WTC11 (cell line): Measurements from ENCODE around the gene TEX13D. TPM values are rescaled to one million over a fixed set of nuclear protein-coding genes. Genes with fewer than 3 reads are reported as not detected.

ENCODE experiments used
- ATAC-seq: fragments of 200-7000 bp; cut with Tn5 transposase; 2 replicates; pipeline ENCODE4 v1.10.0; 2021; ENCODE audit warnings: mild to moderate bottlenecking, moderate library complexity
- CTCF ChIA-PET: fragments of 300-600 bp; sonication (Branson Sonifier 250); formaldehyde crosslinking; loops from one replicate; lab custom pipeline; 2021; ENCODE audit warnings: antibody characterized with exemption; lab: Charles Lee
- POLR2A ChIA-PET: fragments of 350-600 bp; sonication (Branson Sonifier 250); formaldehyde crosslinking; loops from one replicate; lab custom pipeline; 2021; ENCODE audit warnings: antibody characterized with exemption; lab: Charles Lee
- DNase-seq: peaks from one replicate; pipeline ENCODE4 v3.0.0; 2021; ENCODE audit warnings: low spot score
- H3K27ac Mint-ChIP-seq: 2 replicates; pipeline ENCODE4 v1.8.0; 2021; ENCODE audit warnings: mixed read lengths
- H3K27me3 Mint-ChIP-seq: 2 replicates; pipeline ENCODE4 v1.8.0; 2021; ENCODE audit warnings: low read depth, mild to moderate bottlenecking, moderate library complexity, mixed read lengths
- H3K36me3 Mint-ChIP-seq: 2 replicates; pipeline ENCODE4 v1.8.0; 2021; ENCODE audit warnings: mixed read lengths
- H3K4me1 Mint-ChIP-seq: 2 replicates; pipeline ENCODE4 v1.8.0; 2022; ENCODE audit warnings: mixed read lengths
- H3K4me3 Mint-ChIP-seq: 2 replicates; pipeline ENCODE4 v1.8.0; 2021; ENCODE audit warnings: mild to moderate bottlenecking, moderate library complexity, mixed read lengths
- H3K9me3 Mint-ChIP-seq: 2 replicates; pipeline ENCODE4 v1.8.0; 2021; ENCODE audit warnings: mixed read lengths
- CBFB ChIP-seq: sonication (generic); formaldehyde crosslinking; IDR thresholded peaks from 2 replicates; pipeline ENCODE4 v1.8.1; 2022; ENCODE audit warnings: mild to moderate bottlenecking, low read depth, missing genetic modification reagents
- CTCF ChIP-seq: fragments of 200-600 bp; IDR thresholded peaks from 2 replicates; pipeline ENCODE4 v1.8.0; 2022; ENCODE audit warnings: antibody characterized with exemption
- E2F1 ChIP-seq: sonication (generic); formaldehyde crosslinking; IDR thresholded peaks from 2 replicates; pipeline ENCODE4 v1.8.0; 2022; ENCODE audit warnings: mild to moderate bottlenecking, missing genetic modification reagents
- E2F5 ChIP-seq: sonication (generic); formaldehyde crosslinking; IDR thresholded peaks from 2 replicates; pipeline ENCODE4 v1.8.1; 2022; ENCODE audit warnings: mild to moderate bottlenecking, moderate library complexity, missing genetic modification reagents
- ELF4 ChIP-seq: sonication (generic); formaldehyde crosslinking; IDR thresholded peaks from 2 replicates; pipeline ENCODE4 v1.8.1; 2022; ENCODE audit warnings: low read depth, mild to moderate bottlenecking, moderate library complexity, missing genetic modification reagents
- EMX1 ChIP-seq: fragments of 250-450 bp; sonication (Bioruptor Pico); IDR thresholded peaks from 2 replicates; pipeline ENCODE4 v1.8.0; 2021; ENCODE audit warnings: mild to moderate bottlenecking
- HMGXB4 ChIP-seq: sonication (generic); formaldehyde crosslinking; IDR thresholded peaks from 2 replicates; pipeline ENCODE4 v1.8.1; 2023; ENCODE audit warnings: mild to moderate bottlenecking, moderate library complexity, missing genetic modification reagents
- JUN ChIP-seq: sonication (generic); formaldehyde crosslinking; IDR thresholded peaks from 2 replicates; pipeline ENCODE4 v1.8.0; 2023; ENCODE audit warnings: mild to moderate bottlenecking, missing genetic modification reagents
- OVOL2 ChIP-seq: fragments of 250-450 bp; sonication (Bioruptor Pico); IDR thresholded peaks from 2 replicates; pipeline ENCODE4 v1.9.0; 2021; ENCODE audit warnings: mild to moderate bottlenecking, borderline replicate concordance
- SMAD3 ChIP-seq: sonication (generic); formaldehyde crosslinking; IDR thresholded peaks from 2 replicates; pipeline ENCODE4 v1.8.0; 2022; ENCODE audit warnings: missing genetic modification reagents, mild to moderate bottlenecking, borderline replicate concordance
- USF2 ChIP-seq: sonication (generic); formaldehyde crosslinking; IDR thresholded peaks from 2 replicates; pipeline ENCODE4 v1.8.1; 2023; ENCODE audit warnings: mild to moderate bottlenecking, missing genetic modification reagents, moderate library complexity
- ZNF121 ChIP-seq: sonication (generic); formaldehyde crosslinking; IDR thresholded peaks from 2 replicates; pipeline ENCODE4 v1.8.0; 2023; ENCODE audit warnings: missing genetic modification reagents
- ZNF232 ChIP-seq: sonication (generic); formaldehyde crosslinking; IDR thresholded peaks from 2 replicates; pipeline ENCODE4 v1.8.0; 2022; ENCODE audit warnings: mild to moderate bottlenecking, missing genetic modification reagents
- ZNF396 ChIP-seq: fragments of 250-450 bp; sonication (Bioruptor Pico); IDR thresholded peaks from 2 replicates; pipeline ENCODE4 v1.8.0; 2021; ENCODE audit warnings: mild to moderate bottlenecking, moderate library complexity, borderline replicate concordance
- ZNF416 ChIP-seq: fragments of 250-450 bp; sonication (Bioruptor Pico); IDR thresholded peaks from 2 replicates; pipeline ENCODE4 v1.9.0; 2021; ENCODE audit warnings: mild to moderate bottlenecking, inconsistent platforms
- ZNF423 ChIP-seq: fragments of 250-450 bp; sonication (Bioruptor Pico); IDR thresholded peaks from 2 replicates; pipeline ENCODE4 v2.1.2; 2022; ENCODE audit warnings: mild to moderate bottlenecking, moderate library complexity
- ZNF425 ChIP-seq: fragments of 250-450 bp; sonication (Bioruptor Pico); conservative IDR thresholded peaks from 2 replicates; pipeline ENCODE4 v1.9.0; 2021; ENCODE audit warnings: mild to moderate bottlenecking
- ZNF512 ChIP-seq: sonication (generic); formaldehyde crosslinking; IDR thresholded peaks from 2 replicates; pipeline ENCODE4 v1.8.1; 2022; ENCODE audit warnings: missing genetic modification reagents, borderline replicate concordance
- ZNF532 ChIP-seq: fragments of 250-450 bp; sonication (Bioruptor Pico); IDR thresholded peaks from 2 replicates; pipeline ENCODE4 v1.9.0; 2021; ENCODE audit warnings: mild to moderate bottlenecking, borderline replicate concordance
- total RNA-seq: library from RNA; stranded (reverse); gene quantifications from 3 replicates; pipeline ENCODE4 v1.2.3, GENCODE V29; 2021

The TEX13D gene
- total RNA-seq, 1 experiment from 2014 or later = not detected

- no peak overlapping the region for H3K27ac Mint-ChIP-seq
- DNase-seq = no peak
- TF ChIP-seq E2F5 (CRISPR knock-in tag) (no peak), E2F1 (CRISPR knock-in tag) (no peak), EMX1 (CRISPR knock-in tag) (no peak), ELF4 (no peak), ZNF416 (CRISPR knock-in tag) (no peak), JUN (CRISPR knock-in tag) (no peak), ZNF121 (CRISPR knock-in tag) (no peak), ZNF396 (CRISPR knock-in tag) (no peak), HMGXB4 (no peak), CTCF (no peak)
- no peaks in the 10 kb centered on the region for H3K4me1 Mint-ChIP-seq
- ChIA-PET POLR2A (no interaction called here), CTCF (no interaction called here)
- no peak overlapping the region for H3K4me3 Mint-ChIP-seq
- ATAC-seq = no peak
- H3K27me3 Mint-ChIP-seq = no peaks in the 10 kb centered on the region
- H3K9me3 Mint-ChIP-seq = no peaks in the 10 kb centered on the region
- no peaks in the 10 kb centered on the region for H3K36me3 Mint-ChIP-seq
Measured at GRCh38 chrX:124342174-124342867, 9.9 kb downstream of the TEX13D start.

- no peak for ATAC-seq
- TF ChIP-seq USF2 (CRISPR knock-in tag) (no peak), OVOL2 (CRISPR knock-in tag) (no peak), SMAD3 (CRISPR knock-in tag) (no peak), ZNF512 (no peak), ZNF423 (CRISPR knock-in tag) (no peak), ZNF532 (no peak), ZNF425 (CRISPR knock-in tag) (no peak), ZNF232 (CRISPR knock-in tag) (no peak), CBFB (no peak)
Measured at GRCh38 chrX:124343016-124343415, 10.6 kb downstream of the TEX13D start.

More at GRCh38 chrX:124343016-124343415, 10.6 kb downstream of the TEX13D start:
- H3K4me3 Mint-ChIP-seq = no peak overlapping the region
- no peaks in the 10 kb centered on the region for H3K27me3 Mint-ChIP-seq
- H3K27ac Mint-ChIP-seq = no peak overlapping the region
- H3K4me1 Mint-ChIP-seq = peaks cover under 1% of the 10 kb centered on the region; the same call in 1 of the 2 replicates
- DNase-seq = no peak
- CTCF ChIA-PET = no interaction called here
- no peaks in the 10 kb centered on the region for H3K9me3 Mint-ChIP-seq
- POLR2A ChIA-PET = no interaction called here
- H3K36me3 Mint-ChIP-seq = no peaks in the 10 kb centered on the region
